Heart left ventricle (tissue), 16 donors: ENCODE data around the gene EIF2AK3. TPM values are rescaled to one million over a fixed set of nuclear protein-coding genes. Genes with fewer than 3 reads are reported as not detected.

ENCODE experiments used
- ATAC-seq, 4 donors: fragments of 200-7000 bp; cut with Tn5 transposase; one replicate each; pipeline ENCODE4 v1.9.1; 2020 to 2022; ENCODE audit warnings: moderate library complexity in 4 of 4, mild to moderate bottlenecking in 3 of 4, moderate number of reproducible peaks in 1 of 4
- DNase-seq, 5 donors: peaks; one replicate each; pipeline ENCODE4 v3.0.0-alpha.2; 2020
- H3K27ac ChIP-seq, 12 donors: fragments of 200-600 bp; sonication (generic) in 4 of 12; one replicate each; pipeline versions ENCODE4 v1.5.0 to v1.8.0; 2016 to 2022; ENCODE audit warnings: mild to moderate bottlenecking in 2 of 12
- H3K27me3 ChIP-seq, 9 donors: fragments of 200-600 bp; sonication (generic) in 2 of 9; one replicate each; pipeline versions ENCODE4 v1.5.1 to v1.8.0; 2016 to 2022; ENCODE audit warnings: mild to moderate bottlenecking in 3 of 9
- H3K36me3 ChIP-seq, 9 donors: fragments of 200-600 bp; sonication (generic) in 2 of 9; one replicate each; pipeline versions ENCODE4 v1.5.0 to v1.8.0; 2018 to 2022; ENCODE audit warnings: mild to moderate bottlenecking in 2 of 9
- H3K4me1 ChIP-seq, 12 donors: fragments of 200-600 bp; sonication (generic) in 4 of 12; one replicate each; pipeline versions ENCODE4 v1.5.0 to v1.8.0; 2016 to 2022; ENCODE audit warnings: mild to moderate bottlenecking in 3 of 12
- H3K4me3 ChIP-seq, 12 donors: fragments of 200-600 bp; sonication (generic) in 4 of 12; one replicate each; pipeline versions ENCODE4 v1.5.0 to v1.8.0; 2017 to 2022; ENCODE audit warnings: mild to moderate bottlenecking in 9 of 12, moderate library complexity in 4 of 12
- H3K9me3 ChIP-seq, 12 donors: fragments of 200-600 bp; sonication (generic) in 4 of 12; one replicate each; pipeline versions ENCODE4 v1.5.0 to v1.8.0; 2016 to 2022; ENCODE audit warnings: mild to moderate bottlenecking in 1 of 12
- CTCF ChIP-seq, 12 donors: fragments of 200-600 bp; sonication (generic) in 4 of 12; IDR thresholded peaks; one replicate each; pipeline versions ENCODE4 v1.5.0 to v1.8.0; 2018 to 2022; ENCODE audit warnings: antibody characterized with exemption in 12 of 12, mild to moderate bottlenecking in 5 of 12
- POLR2A ChIP-seq, 2 donors: fragments of 450-650 bp; IDR thresholded peaks; one replicate each; pipeline ENCODE4 v1.6.1; 2017; ENCODE audit warnings: antibody characterized with exemption in 2 of 2, mild to moderate bottlenecking in 2 of 2, moderate library complexity in 2 of 2
- WGBS, 4 donors: extraction: QIAGEN DNeasy Blood & Tissue Kit in 2 of 4; methylation state at CpG; one replicate each; pipeline versions ENCODE4 v1.1.5 to v1.1.7; 2013 to 2018; 5-methylcytosine and 5-hydroxymethylcytosine counted together
- intact Hi-C, 10 donors: fragments of 100-400 bp; cut with DNase I; formaldehyde crosslinking; loops; one replicate each; pipeline versions ENCODE4 v1.11.1 to v1.14.2; 2022
- polyA plus RNA-seq, 2 donors: library from polyadenylated mRNA; stranded (reverse); fragments of 200-250 nt; gene quantifications; one replicate each; pipeline ENCODE4 v1.2.3, GENCODE V29; 2013
- total RNA-seq, 9 donors: library from RNA; depleted of rRNA in 2 of 9; stranded (reverse); fragments of >200 nt in 2 of 9; fragmentation: NEBNext Ultra II Directional in 3 of 9; extraction: Animal tissue kit (Norgen Biotek cat#: 25700) in 3 of 9; gene quantifications; one replicate each; pipeline versions ENCODE4 v1.1.0 to v1.2.4, GENCODE V29; 2016 to 2023
- donor health status: ischemic (EF 13 %, LVEDD 7.1; RV severe dilation, severe dysfunction).
- donor health status: healthy with polysubstance abuse.
- donor health status: DM: no; HTN: yes; CAD: no.
- donor health status: DM: no; HTN: no; CAD: no.
- donor health status: ischemic (EF 25% LVEDD 6.9; RV normal size, moderate dysfunction).
- donor health status: ischemic (EF 25% LVEDD 5.7; RV mildly dilated, moderate dysfunction).
- donor health status: healthy.
- donor health status: DM: yes; HTN: yes; CAD: no.
- donor health status: ischemic (EF 35%, LVEDD 5.7; RV mildly dilated, moderate dysfunction).
- donor health status: nonischemic (EF 11% LVEDD 7.7; RV severe dilation, severe dysfunction).
- donor health status: DM: yes; HTN: yes; CAD: no.
- donor health status: PGD.
- donor health status: ischemic (EF 29% LVEDD 5.4; RV normal size, mild dysfunction).
- donor health status: nonischemic (EF 23%, LVEDD 6.1; RV moderate dilation, normal function).

Gene EIF2AK3
- total and polyA plus RNA-seq, 11 donors = 2.7 to 29.9 (median 10.9) TPM

GRCh38 chr2:88601286-88601685 is 26.0 kb downstream of the EIF2AK3 start:
- Histone ChIP-seq H3K36me3 (no peaks in the 10 kb centered on the region), H3K4me3 (no peak overlapping the region), H3K27me3 (no peaks in the 10 kb centered on the region), H3K9me3 (no peaks in the 10 kb centered on the region), H3K27ac (peak overlapping the region in 11 of 12 donors; percentile 52 to 89 (median 74)), H3K4me1 (peaks cover 6 to 60% (median 41%) of the 10 kb centered on the region in 12 donors)
- TF ChIP-seq CTCF (IDR thresholded peaks at IDR 0.05) = no peak
- intact Hi-C loops = loop anchor here in 1 of 10 donors (2.0 kb wide), 1 partner anchor 58 kb away; no protein-coding TSS in a partner anchor
- WGBS, 4 donors = 49 to 69% (median 63%) methylated on average over 2 of the region's 2 CpGs
- no peak for DNase-seq
- ATAC-seq = peak; percentile 4 to 55 (median 52)

DNA sequence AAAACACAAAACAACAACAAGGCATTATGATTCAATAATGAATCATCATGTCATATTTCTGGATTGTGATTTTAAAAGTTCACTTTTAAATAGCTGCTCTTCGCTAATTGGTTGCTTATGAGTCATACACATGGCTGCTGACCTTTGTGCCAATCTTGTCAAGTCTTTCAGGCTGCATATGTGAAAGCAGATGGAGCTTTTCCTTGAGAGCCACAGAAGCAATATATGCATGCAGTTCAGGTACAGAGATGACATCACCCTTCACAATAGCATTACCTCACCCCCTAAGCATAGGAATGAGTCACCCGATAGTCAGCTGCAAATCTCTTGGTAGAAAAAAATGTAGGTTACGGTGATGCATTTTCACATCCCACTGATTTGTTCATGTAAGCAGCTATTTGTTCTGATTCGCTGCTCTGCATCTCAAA is 27.2 kb downstream of the EIF2AK3 start:
- DNase-seq = peak in 4 of 5 donors; percentile 26 to 59 (median 40)
- peaks cover 6 to 60% (median 41%) of the 10 kb centered on the region in 12 donors for H3K4me1 ChIP-seq
- intact Hi-C loops = loop anchor here in 2 of 10 donors (1.0 to 2.0 kb wide), 2 partner anchors 27 to 59 kb away; partner anchors contain the start of gene EIF2AK3 (in 2 of the 2)

GRCh38 chr2:88599527-88599926 is 27.7 kb downstream of the EIF2AK3 start:
- intact Hi-C loops = no loop called here
- Histone ChIP-seq H3K27me3 (no peaks in the 10 kb centered on the region), H3K4me1 (peaks cover 6 to 60% (median 41%) of the 10 kb centered on the region in 12 donors), H3K9me3 (no peaks in the 10 kb centered on the region), H3K36me3 (peaks cover 0 to 10% (median 0%) of the 10 kb centered on the region in 9 donors), H3K4me3 (peak overlapping the region in 4 of 12 donors; percentile 0 to 17 (median 3)), H3K27ac (peak overlapping the region in 11 of 12 donors; percentile 52 to 89 (median 74))
- ATAC-seq (no peak), DNase-seq (no peak)
- TF ChIP-seq CTCF (IDR thresholded peaks at IDR 0.05) (no peak), POLR2A (IDR thresholded peaks at IDR 0.05) (no peak)
- WGBS, 4 donors = 41 to 63% (median 45%) methylated on average over 2 of the region's 2 CpGs

More for the DNA sequence above, 27.2 kb downstream of the EIF2AK3 start:
- Histone ChIP-seq H3K36me3 (peaks cover 0 to 6% (median 0%) of the 10 kb centered on the region in 9 donors), H3K9me3 (no peaks in the 10 kb centered on the region), H3K27me3 (no peaks in the 10 kb centered on the region), H3K4me3 (peak overlapping the region in 6 of 12 donors; percentile 0 to 17 (median 3)), H3K27ac (peak overlapping the region; percentile 19 to 89 (median 73))
- WGBS, 4 donors = 10 to 15% (median 12%) methylated on average over 4 of the region's 4 CpGs
- peak; percentile 83 to 95 (median 95) for ATAC-seq
- no peak for TF ChIP-seq POLR2A (IDR thresholded peaks at IDR 0.05)

DNA sequence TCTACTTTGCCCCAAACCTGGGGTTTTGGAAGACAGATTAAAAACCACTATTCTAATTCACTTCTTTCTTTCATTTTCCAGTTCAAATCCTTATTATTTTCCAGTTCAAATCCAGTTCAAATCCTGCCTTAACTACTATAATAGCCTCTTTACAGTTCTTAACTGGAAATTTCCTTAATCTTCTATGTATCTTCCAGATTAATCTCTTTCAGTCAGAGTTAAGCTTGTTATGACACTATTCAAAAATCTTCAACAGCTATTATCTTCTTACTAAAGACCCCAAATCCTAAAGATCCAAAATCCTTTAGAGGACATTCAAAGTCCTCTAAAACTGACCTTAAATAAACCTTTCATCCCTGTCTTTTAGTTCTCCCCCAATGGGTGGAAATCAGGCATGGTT is 30.1 kb downstream of the EIF2AK3 start:
- H3K4me3 ChIP-seq = no peak overlapping the region
- intact Hi-C loops = no loop called here
- DNase-seq (no peak), ATAC-seq (no peak)
- H3K27me3 ChIP-seq = no peaks in the 10 kb centered on the region
- H3K9me3 ChIP-seq = no peaks in the 10 kb centered on the region
- H3K27ac ChIP-seq = no peak overlapping the region
- H3K36me3 ChIP-seq = peaks cover 0 to 32% (median 23%) of the 10 kb centered on the region in 9 donors
- TF ChIP-seq CTCF (IDR thresholded peaks at IDR 0.05) (no peak), POLR2A (IDR thresholded peaks at IDR 0.05) (no peak)
- peaks cover 6 to 42% (median 28%) of the 10 kb centered on the region in 12 donors for H3K4me1 ChIP-seq
